Fibroblast of lung (primary cell): Measurements from ENCODE around the gene TRERF1. TPM values are rescaled to one million over a fixed set of nuclear protein-coding genes. Genes with fewer than 3 reads are reported as not detected.
"Not testable (repeated sequence)": the region's sequence is repeated elsewhere in the genome, so short reads cannot be mapped to it uniquely, and the experiment has no call there.

Source experiments
- DNase-seq, 2 donors: peaks; one replicate each; pipeline versions ENCODE4 v3.0.0 to v3.0.0-alpha.2; 2010; ENCODE audit warnings: low read depth in 2 of 2
- H2AFZ ChIP-seq: 2 replicates; pipeline ENCODE4 v1.5.1; 2012; ENCODE audit warnings: low read length, control low read depth, inconsistent platforms
- H3K27ac ChIP-seq: 2 replicates; pipeline ENCODE4 v1.5.1; 2011; ENCODE audit warnings: low read length, control low read depth; ENCODE audit not compliant: insufficient read depth
- H3K27me3 ChIP-seq: 2 replicates; pipeline ENCODE4 v1.5.1; 2011; ENCODE audit warnings: mild to moderate bottlenecking, low read length; ENCODE audit not compliant: control insufficient read depth, insufficient read depth
- H3K36me3 ChIP-seq: 2 replicates; pipeline ENCODE4 v1.5.1; 2011; ENCODE audit warnings: low read length; ENCODE audit not compliant: control insufficient read depth, insufficient read depth
- H3K4me1 ChIP-seq: 2 replicates; pipeline ENCODE4 v1.5.1; 2011; ENCODE audit warnings: low read length; ENCODE audit not compliant: control insufficient read depth, insufficient read depth; ENCODE audit errors: extremely low read depth
- H3K4me2 ChIP-seq: 2 replicates; pipeline ENCODE4 v1.5.1; 2011; ENCODE audit warnings: low read length, control low read depth; ENCODE audit not compliant: insufficient read depth; ENCODE audit errors: extremely low read depth
- H3K4me3 ChIP-seq, 4 experiments: fragments of 200-600 bp in 1 of 4; sonication (generic) in 1 of 4; replicated peaks in 1 of 4; 2 replicates each; pipeline ENCODE4 v1.5.1; 2011 to 2016; ENCODE audit warnings: low read length in 4 of 4, low read depth in 3 of 4, mild to moderate bottlenecking in 3 of 4, control low read depth in 2 of 4, inconsistent platforms in 1 of 4, mixed read lengths in 1 of 4; ENCODE audit not compliant: insufficient read depth in 1 of 4; ENCODE audit errors: control extremely low read depth in 1 of 4
- H3K79me2 ChIP-seq: 2 replicates; pipeline ENCODE4 v1.5.1; 2012; ENCODE audit warnings: mild to moderate bottlenecking, low read length, inconsistent platforms; ENCODE audit not compliant: control insufficient read depth, insufficient read depth
- H3K9ac ChIP-seq: 2 replicates; pipeline ENCODE4 v1.5.1; 2011; ENCODE audit warnings: mild to moderate bottlenecking, low read length, control low read depth; ENCODE audit not compliant: insufficient read depth
- H3K9me3 ChIP-seq: 2 replicates; pipeline ENCODE4 v1.5.1; 2012; ENCODE audit warnings: low read depth, low read length; ENCODE audit not compliant: control insufficient read depth, insufficient read depth
- H4K20me1 ChIP-seq: 2 replicates; pipeline ENCODE4 v1.5.1; 2011; ENCODE audit warnings: low read length; ENCODE audit not compliant: control insufficient read depth, insufficient read depth; ENCODE audit errors: extremely low read depth
- EZH2 ChIP-seq: IDR thresholded peaks from 2 replicates; pipeline ENCODE4 v1.5.1; 2012; ENCODE audit warnings: low read length, control low read depth, mild to moderate bottlenecking; ENCODE audit errors: missing control alignments
- polyA plus RNA-seq, 2 donors: library from polyadenylated mRNA; depleted of rRNA in 1 of 2; stranded (reverse) in 1 of 2; unstranded in 1 of 2; fragments of >200 nt; gene quantifications; 2 replicates each; pipeline ENCODE4 v1.2.1, GENCODE V29; 2011 to 2012; ENCODE audit warnings: missing spikeins in 1 of 2
- total RNA-seq: library from RNA; depleted of rRNA; stranded (reverse); fragments of >200 nt; gene quantifications from 2 replicates; pipeline ENCODE4 v1.2.1, GENCODE V29; 2014
- TF ChIP-seq, protein P1 (sequence below), 2 donors: IDR thresholded peaks in 1 of 2; conservative IDR thresholded peaks in 1 of 2; 1 replicate in 1 of 2; 2 replicates in 1 of 2; pipeline ENCODE4 v1.5.1; 2011 to 2012; ENCODE audit warnings: low read length in 2 of 2, control low read depth in 1 of 2, inconsistent platforms in 1 of 2, low read depth in 1 of 2, mild to moderate bottlenecking in 1 of 2

The TRERF1 gene
- total and polyA plus RNA-seq, 2 donors (not counting 1 experiment from before 2014, with no cell fraction given), result 6.3 to 8.3 TPM

GRCh38 chr6:42467651-42468050 lies 15.9 kb upstream of the TRERF1 start:
- Histone ChIP-seq H3K9me3 (no peaks in the 10 kb centered on the region), H3K27me3 (no peaks in the 10 kb centered on the region), H3K4me2 (no peak overlapping the region), H4K20me1 (no peaks in the 10 kb centered on the region), H3K4me3 (no peak overlapping the region), H3K4me1 (no peaks in the 10 kb centered on the region), H3K27ac (no peak overlapping the region), H3K79me2 (no peaks in the 10 kb centered on the region), H2AFZ (no peak overlapping the region), H3K36me3 (no peaks in the 10 kb centered on the region), H3K9ac (no peak overlapping the region)
- TF ChIP-seq, protein P1, sequence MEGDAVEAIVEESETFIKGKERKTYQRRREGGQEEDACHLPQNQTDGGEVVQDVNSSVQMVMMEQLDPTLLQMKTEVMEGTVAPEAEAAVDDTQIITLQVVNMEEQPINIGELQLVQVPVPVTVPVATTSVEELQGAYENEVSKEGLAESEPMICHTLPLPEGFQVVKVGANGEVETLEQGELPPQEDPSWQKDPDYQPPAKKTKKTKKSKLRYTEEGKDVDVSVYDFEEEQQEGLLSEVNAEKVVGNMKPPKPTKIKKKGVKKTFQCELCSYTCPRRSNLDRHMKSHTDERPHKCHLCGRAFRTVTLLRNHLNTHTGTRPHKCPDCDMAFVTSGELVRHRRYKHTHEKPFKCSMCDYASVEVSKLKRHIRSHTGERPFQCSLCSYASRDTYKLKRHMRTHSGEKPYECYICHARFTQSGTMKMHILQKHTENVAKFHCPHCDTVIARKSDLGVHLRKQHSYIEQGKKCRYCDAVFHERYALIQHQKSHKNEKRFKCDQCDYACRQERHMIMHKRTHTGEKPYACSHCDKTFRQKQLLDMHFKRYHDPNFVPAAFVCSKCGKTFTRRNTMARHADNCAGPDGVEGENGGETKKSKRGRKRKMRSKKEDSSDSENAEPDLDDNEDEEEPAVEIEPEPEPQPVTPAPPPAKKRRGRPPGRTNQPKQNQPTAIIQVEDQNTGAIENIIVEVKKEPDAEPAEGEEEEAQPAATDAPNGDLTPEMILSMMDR (conservative IDR thresholded peaks at IDR 0.05 in 1 of 2, IDR thresholded peaks at IDR 0.05 in 1 of 2; ENCODE audit: low read depth in 1 of 2, low read length in 2 of 2), result no peak
- no peak for TF ChIP-seq EZH2
- DNase-seq, result no peak

DNA sequence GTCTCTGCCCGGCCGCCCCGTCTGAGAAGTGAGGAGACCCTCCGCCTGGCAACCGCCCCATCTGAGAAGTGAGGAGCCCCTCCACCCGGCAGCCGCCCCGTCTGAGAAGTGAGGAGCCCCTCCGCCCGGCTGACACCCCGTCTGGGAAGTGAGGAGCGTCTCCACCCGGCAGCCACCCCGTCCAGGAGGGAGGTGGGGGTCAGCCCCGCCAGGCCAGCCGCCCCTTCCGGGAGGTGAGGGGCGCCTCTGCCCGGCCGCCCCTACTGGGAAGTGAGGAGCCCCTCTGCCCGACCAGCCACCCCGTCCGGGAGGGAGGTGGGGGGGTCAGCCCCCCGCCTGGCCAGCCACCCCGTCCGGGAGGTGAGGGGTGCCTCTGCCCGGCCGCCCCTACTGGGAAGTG lies 14.7 kb upstream of the TRERF1 start:
- not testable (repeated sequence) for H4K20me1 ChIP-seq, H3K27me3 ChIP-seq, H3K9ac ChIP-seq, H3K4me2 ChIP-seq, H3K9me3 ChIP-seq, H3K36me3 ChIP-seq, H3K27ac ChIP-seq, H3K79me2 ChIP-seq, H2AFZ ChIP-seq, H3K4me1 ChIP-seq, H3K4me3 ChIP-seq, DNase-seq

DNA sequence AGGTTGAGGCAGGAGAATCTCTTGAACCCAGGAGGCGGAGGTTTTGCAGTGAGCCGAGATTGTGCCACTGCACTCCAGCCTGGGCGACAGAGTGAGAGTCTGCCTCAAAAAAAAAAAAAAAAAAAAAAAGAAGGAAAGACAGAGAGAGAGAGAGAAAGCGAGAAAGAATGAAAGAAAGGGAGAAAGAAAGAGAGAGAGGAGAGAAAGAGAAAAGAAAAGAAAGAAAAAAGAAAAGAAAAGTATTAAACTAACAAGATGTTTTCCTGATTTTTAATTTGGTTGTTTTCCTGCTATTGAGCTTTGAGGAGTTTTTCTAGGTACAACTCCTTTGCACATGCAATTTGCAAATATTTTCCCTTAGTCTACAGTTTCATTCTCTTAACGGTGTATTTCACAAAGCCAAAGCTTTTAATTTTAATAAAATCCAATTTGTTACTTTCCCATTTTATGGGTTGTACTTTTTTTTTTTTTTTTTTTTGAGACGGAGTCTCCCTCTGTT lies 10.8 kb upstream of the TRERF1 start:
- Histone ChIP-seq H3K4me1 (peaks cover 2% of the 10 kb centered on the region), H3K4me2 (no peak overlapping the region), H3K27ac (no peak overlapping the region), H3K27me3 (no peaks in the 10 kb centered on the region), H3K9me3 (no peaks in the 10 kb centered on the region), H3K79me2 (no peaks in the 10 kb centered on the region), H3K36me3 (no peaks in the 10 kb centered on the region), H4K20me1 (no peaks in the 10 kb centered on the region), H2AFZ (no peak overlapping the region), H3K4me3 (no peak overlapping the region), H3K9ac (no peak overlapping the region)
- no peak for DNase-seq
- TF ChIP-seq, protein P1 (conservative IDR thresholded peaks at IDR 0.05 in 1 of 2, IDR thresholded peaks at IDR 0.05 in 1 of 2; ENCODE audit: low read depth in 1 of 2, low read length in 2 of 2), result no peak
